Fibroblast of lung (primary cell): ENCODE data around the gene ZNF554.

Experiments
- EZH2 ChIP-seq: IDR thresholded peaks from 2 replicates; pipeline ENCODE4 v1.5.1; 2012; ENCODE audit warnings: low read length, control low read depth, mild to moderate bottlenecking; ENCODE audit errors: missing control alignments
- TF ChIP-seq, protein P1 (sequence below), 2 donors: IDR thresholded peaks in 1 of 2; conservative IDR thresholded peaks in 1 of 2; 1 replicate in 1 of 2; 2 replicates in 1 of 2; pipeline ENCODE4 v1.5.1; 2011 to 2012; ENCODE audit warnings: low read length in 2 of 2, control low read depth in 1 of 2, inconsistent platforms in 1 of 2, low read depth in 1 of 2, mild to moderate bottlenecking in 1 of 2

DNA sequence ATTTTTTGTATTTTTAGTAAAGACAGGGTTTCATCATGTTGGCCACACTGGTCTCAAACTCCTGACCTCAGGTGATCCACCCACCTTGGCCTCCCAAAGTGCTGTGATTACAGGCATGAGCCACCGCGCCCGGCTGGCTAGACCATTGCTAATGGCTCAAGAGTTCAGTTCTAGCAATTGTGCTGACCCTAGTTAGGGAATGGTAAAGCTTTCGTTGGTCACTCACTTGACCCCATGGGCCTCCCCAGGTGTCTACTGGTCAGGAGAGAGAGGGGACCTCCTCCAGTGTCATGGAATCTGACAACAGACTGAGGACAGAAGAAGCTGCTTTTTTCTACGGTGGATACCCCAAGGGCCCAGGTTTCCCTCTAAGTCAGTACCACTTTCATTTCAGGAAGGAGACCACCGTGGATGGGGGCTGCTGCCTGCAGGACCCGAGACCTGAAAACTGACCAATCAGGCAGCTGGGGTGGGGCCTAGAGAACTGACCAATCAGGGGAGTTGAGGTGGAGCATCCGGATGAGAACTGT lies 46.9 kb downstream of the ZNF554 start:
- TF ChIP-seq, protein P1, sequence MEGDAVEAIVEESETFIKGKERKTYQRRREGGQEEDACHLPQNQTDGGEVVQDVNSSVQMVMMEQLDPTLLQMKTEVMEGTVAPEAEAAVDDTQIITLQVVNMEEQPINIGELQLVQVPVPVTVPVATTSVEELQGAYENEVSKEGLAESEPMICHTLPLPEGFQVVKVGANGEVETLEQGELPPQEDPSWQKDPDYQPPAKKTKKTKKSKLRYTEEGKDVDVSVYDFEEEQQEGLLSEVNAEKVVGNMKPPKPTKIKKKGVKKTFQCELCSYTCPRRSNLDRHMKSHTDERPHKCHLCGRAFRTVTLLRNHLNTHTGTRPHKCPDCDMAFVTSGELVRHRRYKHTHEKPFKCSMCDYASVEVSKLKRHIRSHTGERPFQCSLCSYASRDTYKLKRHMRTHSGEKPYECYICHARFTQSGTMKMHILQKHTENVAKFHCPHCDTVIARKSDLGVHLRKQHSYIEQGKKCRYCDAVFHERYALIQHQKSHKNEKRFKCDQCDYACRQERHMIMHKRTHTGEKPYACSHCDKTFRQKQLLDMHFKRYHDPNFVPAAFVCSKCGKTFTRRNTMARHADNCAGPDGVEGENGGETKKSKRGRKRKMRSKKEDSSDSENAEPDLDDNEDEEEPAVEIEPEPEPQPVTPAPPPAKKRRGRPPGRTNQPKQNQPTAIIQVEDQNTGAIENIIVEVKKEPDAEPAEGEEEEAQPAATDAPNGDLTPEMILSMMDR (conservative IDR thresholded peaks at IDR 0.05 in 1 of 2, IDR thresholded peaks at IDR 0.05 in 1 of 2; ENCODE audit: low read depth in 1 of 2, low read length in 2 of 2) = no peak
- TF ChIP-seq EZH2 = no peak
